ENCODE measurements around the gene CPNE9. TPM values are rescaled to one million over a fixed set of nuclear protein-coding genes. Genes with fewer than 3 reads are reported as not detected.

CPNE9 gene
- polyA plus RNA-seq, 1 of the 3 experiments (the other 2 are of a cell fraction): 0.03 TPM

DNA sequence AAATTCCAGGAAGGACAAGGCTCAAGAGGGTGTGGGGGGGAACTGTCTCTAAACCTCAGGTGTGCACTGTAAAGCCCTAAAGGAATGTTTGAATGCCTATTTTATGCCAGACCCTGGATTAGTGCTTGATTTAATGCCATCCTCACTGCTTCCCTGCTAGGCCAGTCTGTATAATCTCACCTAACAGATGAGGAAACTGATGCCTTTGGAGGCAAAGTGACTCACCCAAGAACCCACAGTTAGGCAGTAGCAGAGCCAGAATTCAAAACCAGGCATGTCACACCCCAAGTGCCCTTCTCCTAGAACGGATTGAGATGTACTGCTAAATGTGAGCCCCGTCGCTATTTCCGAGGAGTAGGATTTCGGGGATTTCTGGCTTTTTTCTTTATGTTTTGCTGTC, 58.3 kb downstream of the CPNE9 start:
- CTCF ChIA-PET: no interaction called here
- no peak overlapping the region for H3K4me2 ChIP-seq
- H3K79me2 ChIP-seq (ENCODE audit: insufficient read depth): no peaks in the 10 kb centered on the region
- H3K4me3 ChIP-seq (ENCODE audit: low read depth in 2 of 2, low read length in 1 of 2): no peak overlapping the region
- TF ChIP-seq EZH2phosphoT487 (IDR thresholded peaks at IDR 0.05; ENCODE audit: borderline replicate concordance, low read depth): no peak
- no peak for TF ChIP-seq FOXM1 (IDR thresholded peaks at IDR 0.05; ENCODE audit: low read depth)
- no peak for TF ChIP-seq TEAD4 (IDR thresholded peaks at IDR 0.05; ENCODE audit: borderline replicate concordance, insufficient read depth)
- TF ChIP-seq NFIC (IDR thresholded peaks at IDR 0.05; ENCODE audit: borderline replicate concordance): no peak
- TF ChIP-seq, protein P1, sequence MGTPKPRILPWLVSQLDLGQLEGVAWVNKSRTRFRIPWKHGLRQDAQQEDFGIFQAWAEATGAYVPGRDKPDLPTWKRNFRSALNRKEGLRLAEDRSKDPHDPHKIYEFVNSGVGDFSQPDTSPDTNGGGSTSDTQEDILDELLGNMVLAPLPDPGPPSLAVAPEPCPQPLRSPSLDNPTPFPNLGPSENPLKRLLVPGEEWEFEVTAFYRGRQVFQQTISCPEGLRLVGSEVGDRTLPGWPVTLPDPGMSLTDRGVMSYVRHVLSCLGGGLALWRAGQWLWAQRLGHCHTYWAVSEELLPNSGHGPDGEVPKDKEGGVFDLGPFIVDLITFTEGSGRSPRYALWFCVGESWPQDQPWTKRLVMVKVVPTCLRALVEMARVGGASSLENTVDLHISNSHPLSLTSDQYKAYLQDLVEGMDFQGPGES (IDR thresholded peaks at IDR 0.05; ENCODE audit: low read depth, low read length): no peak
- TF ChIP-seq EP300 (IDR thresholded peaks at IDR 0.05; ENCODE audit: borderline replicate concordance in 1 of 2, low read depth in 1 of 2, low read length in 1 of 2): no peak
- no peak for TF ChIP-seq MEF2A (IDR thresholded peaks at IDR 0.05; ENCODE audit: borderline replicate concordance, low read depth)
- no peak for TF ChIP-seq MAX (IDR thresholded peaks at IDR 0.05; ENCODE audit: low read depth)
- no peak for TF ChIP-seq USF1 (IDR thresholded peaks at IDR 0.05; ENCODE audit: borderline replicate concordance, low read depth)
- TF ChIP-seq TAF1 (IDR thresholded peaks at IDR 0.05; ENCODE audit: borderline replicate concordance, low read depth, low read length): no peak
- TF ChIP-seq SIN3A (IDR thresholded peaks at IDR 0.05; ENCODE audit: borderline replicate concordance, low read depth, low read length): no peak
- no peak for TF ChIP-seq JUND (IDR thresholded peaks at IDR 0.05)
- no peak for TF ChIP-seq MXI1 (IDR thresholded peaks at IDR 0.05; ENCODE audit: low read depth, low read length)
- no peak for TF ChIP-seq PBX3 (IDR thresholded peaks at IDR 0.05)
- TF ChIP-seq CTCF (IDR thresholded peaks at IDR 0.05): no peak
- TF ChIP-seq TCF12 (IDR thresholded peaks at IDR 0.05): no peak
- no peak for TF ChIP-seq GATA2 (CRISPR knock-in tag; IDR thresholded peaks at IDR 0.05)
- no peak for TF ChIP-seq RCOR1 (IDR thresholded peaks at IDR 0.05; ENCODE audit: low read length)
- no peak for TF ChIP-seq ELF1 (IDR thresholded peaks at IDR 0.05)
- TF ChIP-seq GABPA (IDR thresholded peaks at IDR 0.05; ENCODE audit: low read depth): no peak
- 90% methylated on average over 5 of the region's 5 CpGs for WGBS (ENCODE audit: low lambda C conversion rate)
- H3K9me2 ChIP-seq: no peaks in the 10 kb centered on the region
- no peaks in the 10 kb centered on the region for H3K27me3 ChIP-seq (ENCODE audit: insufficient read depth)
- no peak for DNase-seq
- H3K9ac ChIP-seq: no peak overlapping the region
- H3K27ac ChIP-seq (ENCODE audit: low read depth in 2 of 2, low read length in 1 of 2): no peak overlapping the region
- H4K20me1 ChIP-seq (ENCODE audit: insufficient read depth): no peaks in the 10 kb centered on the region
- H3K4me1 ChIP-seq (ENCODE audit: control insufficient read depth in 1 of 2, insufficient read depth in 2 of 2, low read depth in 1 of 2, low read length in 1 of 2): no peaks in the 10 kb centered on the region; a peak in 1 of 4 replicates
- H3F3A ChIP-seq (replicated peaks; ENCODE audit: insufficient read depth): no peaks in the 10 kb centered on the region
- POLR2A ChIA-PET: interaction anchor here (0.6 kb wide), 1 partner anchor 58 kb away, joined by 3 read pairs; no protein-coding TSS in a partner anchor
- no peak overlapping the region for H2AFZ ChIP-seq (ENCODE audit: low read depth)
- no peaks in the 10 kb centered on the region for H3K9me3 ChIP-seq
- H3K36me3 ChIP-seq (replicated peaks in 1 of 2; ENCODE audit: control insufficient read depth in 1 of 2, insufficient read depth in 2 of 2, low read length in 1 of 2): peaks cover 13 to 19% of the 10 kb centered on the region in 2 experiments
